Measurements from ENCODE around the gene AIPL1.

DNA sequence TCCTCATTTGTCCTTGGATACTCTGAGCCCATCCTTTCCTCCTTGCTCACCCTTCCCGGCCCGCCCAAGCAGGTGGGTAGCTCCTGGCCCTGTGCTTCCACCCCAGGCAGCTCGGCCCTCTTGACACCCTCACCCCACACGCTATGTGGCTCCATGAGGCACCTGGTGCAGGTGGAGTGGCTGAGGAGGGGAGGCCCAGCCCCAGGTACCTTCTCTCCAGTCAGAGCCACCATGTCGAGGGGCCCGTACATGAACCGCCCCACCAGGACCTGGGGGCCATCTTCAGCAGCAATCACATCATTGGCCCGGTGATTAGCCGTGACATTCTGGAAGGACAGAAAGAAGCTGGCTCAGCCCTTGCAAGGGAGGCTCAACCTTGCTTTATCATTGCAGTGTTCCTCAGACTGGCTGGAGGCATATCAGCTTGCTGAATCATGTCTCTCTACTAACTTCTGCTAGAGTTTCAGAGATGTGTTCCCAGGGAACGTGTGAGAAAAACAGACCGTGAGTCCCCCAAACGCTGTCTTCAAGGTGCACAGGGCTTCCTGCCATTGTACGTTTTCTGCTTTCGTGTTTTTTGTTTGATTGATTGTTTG is 29.6 kb upstream of the AIPL1 start:
- TF ChIP-seq, protein P1, sequence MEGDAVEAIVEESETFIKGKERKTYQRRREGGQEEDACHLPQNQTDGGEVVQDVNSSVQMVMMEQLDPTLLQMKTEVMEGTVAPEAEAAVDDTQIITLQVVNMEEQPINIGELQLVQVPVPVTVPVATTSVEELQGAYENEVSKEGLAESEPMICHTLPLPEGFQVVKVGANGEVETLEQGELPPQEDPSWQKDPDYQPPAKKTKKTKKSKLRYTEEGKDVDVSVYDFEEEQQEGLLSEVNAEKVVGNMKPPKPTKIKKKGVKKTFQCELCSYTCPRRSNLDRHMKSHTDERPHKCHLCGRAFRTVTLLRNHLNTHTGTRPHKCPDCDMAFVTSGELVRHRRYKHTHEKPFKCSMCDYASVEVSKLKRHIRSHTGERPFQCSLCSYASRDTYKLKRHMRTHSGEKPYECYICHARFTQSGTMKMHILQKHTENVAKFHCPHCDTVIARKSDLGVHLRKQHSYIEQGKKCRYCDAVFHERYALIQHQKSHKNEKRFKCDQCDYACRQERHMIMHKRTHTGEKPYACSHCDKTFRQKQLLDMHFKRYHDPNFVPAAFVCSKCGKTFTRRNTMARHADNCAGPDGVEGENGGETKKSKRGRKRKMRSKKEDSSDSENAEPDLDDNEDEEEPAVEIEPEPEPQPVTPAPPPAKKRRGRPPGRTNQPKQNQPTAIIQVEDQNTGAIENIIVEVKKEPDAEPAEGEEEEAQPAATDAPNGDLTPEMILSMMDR (IDR thresholded peaks at IDR 0.05), result no peak
- TF ChIP-seq POLR2A (IDR thresholded peaks at IDR 0.05), result no peak
